ENCODE measurements around the gene RPS18. TPM values are rescaled to one million over a fixed set of nuclear protein-coding genes. Genes with fewer than 3 reads are reported as not detected.

RPS18 gene
- total and polyA plus RNA-seq, 2 of the 4 experiments (the other 2 are of a cell fraction): 6,577 to 8,417 TPM

- TF ChIP-seq FOS (IDR thresholded peaks at IDR 0.05; ENCODE audit: low read depth, low read length) (no peak), RAD21 (IDR thresholded peaks at IDR 0.05; ENCODE audit: low read length) (no peak), NFE2L2 (IDR thresholded peaks at IDR 0.05; ENCODE audit: low read depth, low read length) (no peak), POLR2A (IDR thresholded peaks at IDR 0.05; ENCODE audit: low read depth, low read length) (no peak), CEBPB (IDR thresholded peaks at IDR 0.05; ENCODE audit: low read depth, low read length) (no peak), MAZ (IDR thresholded peaks at IDR 0.05; ENCODE audit: borderline replicate concordance, low read depth, low read length) (no peak), MXI1 (IDR thresholded peaks at IDR 0.05; ENCODE audit: borderline replicate concordance, low read depth, low read length) (no peak), USF2 (IDR thresholded peaks at IDR 0.05; ENCODE audit: low read depth, low read length) (no peak)
Measured at GRCh38 chr6:33321227-33321626, 49.4 kb downstream of the RPS18 start (continued).
